ENCODE data around the gene BUB1B.

DNA sequence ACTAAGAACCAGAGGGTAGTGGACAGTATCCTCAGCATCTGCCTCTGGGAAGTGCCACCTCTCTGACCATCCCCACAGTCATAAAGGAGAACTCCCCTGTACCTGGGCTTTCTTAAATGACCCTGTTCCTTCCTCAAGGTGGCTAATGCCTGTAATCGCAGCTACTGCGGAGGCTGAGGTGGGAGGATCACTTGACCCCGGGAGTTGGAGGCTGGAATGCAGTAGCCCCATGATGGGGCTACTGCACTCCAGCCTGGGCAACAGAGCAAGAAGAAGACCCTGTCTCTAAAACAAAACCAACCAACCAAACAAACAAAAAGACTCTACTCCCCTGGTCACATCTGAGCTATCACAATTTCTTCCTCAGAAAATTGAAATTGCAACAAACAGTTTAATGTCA is 848 bp upstream of the BUB1B start:
- TF ChIP-seq, protein P1, sequence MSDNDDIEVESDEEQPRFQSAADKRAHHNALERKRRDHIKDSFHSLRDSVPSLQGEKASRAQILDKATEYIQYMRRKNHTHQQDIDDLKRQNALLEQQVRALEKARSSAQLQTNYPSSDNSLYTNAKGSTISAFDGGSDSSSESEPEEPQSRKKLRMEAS (IDR thresholded peaks at IDR 0.05; ENCODE audit: low read depth): no peak
- TF ChIP-seq, protein P2, sequence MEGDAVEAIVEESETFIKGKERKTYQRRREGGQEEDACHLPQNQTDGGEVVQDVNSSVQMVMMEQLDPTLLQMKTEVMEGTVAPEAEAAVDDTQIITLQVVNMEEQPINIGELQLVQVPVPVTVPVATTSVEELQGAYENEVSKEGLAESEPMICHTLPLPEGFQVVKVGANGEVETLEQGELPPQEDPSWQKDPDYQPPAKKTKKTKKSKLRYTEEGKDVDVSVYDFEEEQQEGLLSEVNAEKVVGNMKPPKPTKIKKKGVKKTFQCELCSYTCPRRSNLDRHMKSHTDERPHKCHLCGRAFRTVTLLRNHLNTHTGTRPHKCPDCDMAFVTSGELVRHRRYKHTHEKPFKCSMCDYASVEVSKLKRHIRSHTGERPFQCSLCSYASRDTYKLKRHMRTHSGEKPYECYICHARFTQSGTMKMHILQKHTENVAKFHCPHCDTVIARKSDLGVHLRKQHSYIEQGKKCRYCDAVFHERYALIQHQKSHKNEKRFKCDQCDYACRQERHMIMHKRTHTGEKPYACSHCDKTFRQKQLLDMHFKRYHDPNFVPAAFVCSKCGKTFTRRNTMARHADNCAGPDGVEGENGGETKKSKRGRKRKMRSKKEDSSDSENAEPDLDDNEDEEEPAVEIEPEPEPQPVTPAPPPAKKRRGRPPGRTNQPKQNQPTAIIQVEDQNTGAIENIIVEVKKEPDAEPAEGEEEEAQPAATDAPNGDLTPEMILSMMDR (IDR thresholded peaks at IDR 0.05): no peak
- TF ChIP-seq FOXJ3 (CRISPR knock-in tag; IDR thresholded peaks at IDR 0.05): no peak
- TF ChIP-seq POLR2AphosphoS5 (IDR thresholded peaks at IDR 0.05; ENCODE audit: low read depth, low read length): no peak
- TF ChIP-seq SMC3 (IDR thresholded peaks at IDR 0.05; ENCODE audit: low read depth, low read length): no peak
- no peak for TF ChIP-seq PBX3 (IDR thresholded peaks at IDR 0.05)
- no peak for TF ChIP-seq GATA2 (CRISPR knock-in tag; IDR thresholded peaks at IDR 0.05)
- TF ChIP-seq FOXM1 (IDR thresholded peaks at IDR 0.05; ENCODE audit: low read depth): no peak
- TF ChIP-seq RFX5 (IDR thresholded peaks at IDR 0.05; ENCODE audit: low read length): no peak
- TF ChIP-seq CHD2 (IDR thresholded peaks at IDR 0.05; ENCODE audit: low read length, partially characterized antibody): no peak
- no peak for TF ChIP-seq REST (IDR thresholded peaks at IDR 0.05; ENCODE audit: low read depth, low read length)
